ENCODE results near the gene COL4A2.

DNA sequence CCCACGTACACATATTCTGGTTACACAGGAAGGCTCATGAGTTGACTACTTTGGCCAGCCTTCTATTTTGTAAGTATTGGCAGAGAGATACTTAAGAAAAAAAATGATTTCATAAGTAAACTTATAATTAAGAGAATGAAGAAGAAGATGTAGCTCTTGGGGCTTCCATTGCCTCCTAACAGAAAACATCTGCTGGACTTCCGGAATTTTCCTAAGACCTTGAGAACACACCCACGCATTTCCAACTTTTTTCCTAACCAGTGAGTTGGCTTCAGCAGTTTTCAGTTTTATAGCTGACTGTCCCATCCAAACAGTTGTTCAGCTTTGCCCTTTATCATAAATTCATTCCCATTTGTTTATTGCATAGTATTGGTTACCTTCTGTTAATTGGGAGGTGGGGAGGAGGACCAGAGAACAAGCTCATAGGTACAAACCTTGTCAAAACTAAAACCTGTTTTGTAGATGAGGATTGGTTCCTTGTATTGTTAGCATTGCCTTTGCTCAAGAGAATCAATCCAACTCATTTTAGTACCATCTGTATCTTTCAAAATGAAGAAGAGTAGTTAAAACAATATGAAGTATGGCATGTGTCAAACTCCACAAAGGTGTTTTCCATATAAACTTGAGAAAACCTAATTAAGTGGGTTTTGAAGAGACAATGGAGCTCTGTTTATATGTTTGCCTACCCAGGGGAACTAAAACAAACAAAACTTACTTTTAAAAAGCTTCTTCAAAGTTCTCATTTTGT is 93.9 kb downstream of the COL4A2 start:
- TF ChIP-seq GATA2 (IDR thresholded peaks at IDR 0.05; ENCODE audit: low read depth, low read length) (no peak), GATA3 (IDR thresholded peaks at IDR 0.05; ENCODE audit: low read depth, low read length) (no peak)

All from SH-SY5Y (cell line).